ELF-1 (cell line): Measurements from ENCODE around the gene SLC25A12.
A peak's percentile ranks its signal among the peaks of the same experiment; 100 is the strongest.
"Not testable (repeated sequence)": the region's sequence is repeated elsewhere in the genome, so short reads cannot be mapped to it uniquely, and the experiment has no call there.

ENCODE experiments used
- DNase-seq: peaks from one replicate; pipeline ENCODE4 v3.0.0-alpha.2; 2016; ENCODE audit warnings: low read depth, low spot score

SLC25A12 gene, protein sequence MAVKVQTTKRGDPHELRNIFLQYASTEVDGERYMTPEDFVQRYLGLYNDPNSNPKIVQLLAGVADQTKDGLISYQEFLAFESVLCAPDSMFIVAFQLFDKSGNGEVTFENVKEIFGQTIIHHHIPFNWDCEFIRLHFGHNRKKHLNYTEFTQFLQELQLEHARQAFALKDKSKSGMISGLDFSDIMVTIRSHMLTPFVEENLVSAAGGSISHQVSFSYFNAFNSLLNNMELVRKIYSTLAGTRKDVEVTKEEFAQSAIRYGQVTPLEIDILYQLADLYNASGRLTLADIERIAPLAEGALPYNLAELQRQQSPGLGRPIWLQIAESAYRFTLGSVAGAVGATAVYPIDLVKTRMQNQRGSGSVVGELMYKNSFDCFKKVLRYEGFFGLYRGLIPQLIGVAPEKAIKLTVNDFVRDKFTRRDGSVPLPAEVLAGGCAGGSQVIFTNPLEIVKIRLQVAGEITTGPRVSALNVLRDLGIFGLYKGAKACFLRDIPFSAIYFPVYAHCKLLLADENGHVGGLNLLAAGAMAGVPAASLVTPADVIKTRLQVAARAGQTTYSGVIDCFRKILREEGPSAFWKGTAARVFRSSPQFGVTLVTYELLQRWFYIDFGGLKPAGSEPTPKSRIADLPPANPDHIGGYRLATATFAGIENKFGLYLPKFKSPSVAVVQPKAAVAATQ

DNA sequence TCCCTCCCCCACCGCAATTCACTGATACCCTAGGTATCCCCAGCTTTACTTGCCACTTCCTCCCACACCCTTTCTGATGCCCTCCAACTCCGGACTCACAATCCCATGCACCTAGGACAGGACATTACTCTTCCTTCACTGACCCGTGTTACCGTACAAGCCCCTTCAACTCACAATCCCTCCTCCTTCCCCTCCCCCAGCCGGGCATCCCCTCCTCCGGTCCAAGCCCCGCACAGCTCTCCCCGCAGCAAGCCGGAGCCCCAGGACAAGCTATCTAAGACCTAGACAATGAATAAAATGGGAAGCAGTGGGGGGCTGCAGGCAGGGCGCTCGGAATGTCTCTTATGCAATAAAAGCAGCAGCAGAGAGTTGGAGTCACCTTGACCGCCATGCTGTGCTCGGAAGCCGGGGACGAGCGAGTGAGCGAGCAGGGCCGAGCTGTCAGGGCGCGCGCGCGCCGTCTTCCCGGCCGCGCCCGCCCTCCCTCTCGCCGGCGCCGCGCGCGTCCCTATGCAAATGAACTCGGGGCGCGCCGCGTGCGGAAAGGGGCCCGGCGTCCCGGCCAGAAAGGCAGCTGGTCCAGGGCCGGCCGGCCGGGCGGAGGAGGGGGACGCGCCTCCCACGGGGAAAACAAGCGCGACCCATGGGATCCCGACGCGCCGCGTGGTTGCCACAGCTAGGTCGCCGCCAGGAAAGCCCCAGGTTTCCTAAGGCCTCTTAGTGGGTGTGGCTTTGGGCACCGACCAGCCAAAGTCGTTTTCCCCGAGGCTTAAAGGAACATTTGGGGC lies at the start of gene SLC25A12:
TSS of gene SLC25A12 (minus strand) at position 421 of the 788 bp plus-strand sequence. CDS start at position 391, 30 bp downstream.
- DNase-seq = peak; percentile 86

DNA sequence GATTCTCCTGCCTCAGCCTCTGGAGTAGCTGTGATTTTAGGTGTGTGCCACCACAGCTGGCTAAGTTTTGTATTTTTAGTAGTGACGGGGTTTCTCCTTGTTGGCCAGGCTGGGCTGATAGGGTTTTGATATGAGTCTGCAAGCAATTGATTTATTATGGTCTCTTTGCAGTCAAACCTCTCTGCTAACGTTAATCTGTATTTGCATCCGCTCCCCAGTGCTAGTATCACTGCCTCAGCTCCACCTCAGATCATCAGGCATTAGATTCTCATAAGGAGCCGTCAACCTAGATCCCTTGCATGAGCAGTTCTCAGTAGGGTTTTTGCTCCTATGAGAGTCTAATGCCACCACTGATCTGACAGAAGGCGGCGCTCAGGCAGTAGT lies 47.3 kb upstream of the SLC25A12 start:
- DNase-seq = no peak

DNA sequence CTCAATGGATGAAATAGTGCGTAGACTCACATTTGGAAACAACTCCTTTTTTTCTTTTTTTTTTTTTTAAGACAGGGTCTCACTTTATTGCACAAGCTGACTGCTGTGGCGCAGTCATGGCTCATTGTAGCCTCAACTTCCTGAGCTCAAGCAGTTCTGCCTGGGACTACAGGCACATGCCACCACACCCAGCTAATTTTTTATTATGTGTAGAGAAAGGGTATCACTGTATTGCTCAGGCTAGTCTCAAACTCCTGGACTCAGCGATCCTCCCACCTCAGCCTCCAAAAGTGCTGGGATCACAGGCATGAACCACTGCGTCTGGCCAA lies 45.7 kb upstream of the SLC25A12 start:
- no peak for DNase-seq

DNA sequence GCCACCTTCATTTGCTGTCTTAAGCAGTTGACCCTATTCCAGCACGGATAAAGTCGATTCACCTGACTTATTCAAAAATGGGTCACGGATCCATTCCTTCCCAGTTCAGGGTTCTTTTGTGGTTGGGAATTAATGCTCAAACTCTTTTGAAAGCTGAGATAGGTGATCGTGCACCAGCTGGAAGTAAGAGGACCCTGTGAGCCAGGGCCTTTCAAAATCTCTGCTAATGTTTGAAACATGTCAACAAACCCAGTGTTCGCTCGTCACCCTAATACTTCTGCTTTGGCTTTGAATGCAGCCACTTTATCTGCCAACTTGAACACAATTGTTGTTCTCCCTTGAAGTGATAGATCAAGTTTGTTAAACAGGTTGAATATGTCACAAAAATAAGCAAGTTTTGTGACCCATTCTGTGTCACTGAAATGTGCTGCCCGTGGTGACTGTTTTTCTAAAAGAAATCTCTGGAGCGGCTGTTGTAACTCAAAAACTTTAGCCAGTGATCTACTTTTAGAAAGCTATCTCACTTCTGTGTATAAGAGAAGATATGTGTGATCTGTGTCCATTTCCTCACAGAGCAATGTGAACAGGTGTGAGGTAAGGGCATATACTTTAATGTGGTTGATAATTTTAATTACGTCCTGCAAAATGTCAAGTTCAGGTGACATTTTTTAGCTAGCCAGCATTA lies 45.2 kb upstream of the SLC25A12 start:
- no peak for DNase-seq

DNA sequence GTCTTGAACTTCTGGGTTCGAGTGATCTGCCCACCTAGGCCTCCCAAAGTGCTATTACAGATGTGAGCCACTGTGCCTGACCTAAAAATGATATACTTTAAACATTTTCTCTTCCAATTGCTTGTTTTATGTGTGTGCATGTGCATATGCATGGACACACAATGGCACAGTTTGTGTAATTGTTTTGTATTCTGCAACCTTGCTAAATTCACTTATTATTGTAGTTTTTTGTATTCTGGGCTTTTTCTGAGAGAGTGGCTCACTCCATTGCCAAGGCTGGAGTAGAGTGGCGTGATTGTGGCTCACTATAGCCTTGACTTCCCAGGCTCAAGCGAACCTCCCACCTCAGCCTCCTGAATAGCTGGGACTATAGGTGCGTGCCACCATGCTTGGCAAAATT lies 36.3 kb upstream of the SLC25A12 start:
- DNase-seq = no peak

DNA sequence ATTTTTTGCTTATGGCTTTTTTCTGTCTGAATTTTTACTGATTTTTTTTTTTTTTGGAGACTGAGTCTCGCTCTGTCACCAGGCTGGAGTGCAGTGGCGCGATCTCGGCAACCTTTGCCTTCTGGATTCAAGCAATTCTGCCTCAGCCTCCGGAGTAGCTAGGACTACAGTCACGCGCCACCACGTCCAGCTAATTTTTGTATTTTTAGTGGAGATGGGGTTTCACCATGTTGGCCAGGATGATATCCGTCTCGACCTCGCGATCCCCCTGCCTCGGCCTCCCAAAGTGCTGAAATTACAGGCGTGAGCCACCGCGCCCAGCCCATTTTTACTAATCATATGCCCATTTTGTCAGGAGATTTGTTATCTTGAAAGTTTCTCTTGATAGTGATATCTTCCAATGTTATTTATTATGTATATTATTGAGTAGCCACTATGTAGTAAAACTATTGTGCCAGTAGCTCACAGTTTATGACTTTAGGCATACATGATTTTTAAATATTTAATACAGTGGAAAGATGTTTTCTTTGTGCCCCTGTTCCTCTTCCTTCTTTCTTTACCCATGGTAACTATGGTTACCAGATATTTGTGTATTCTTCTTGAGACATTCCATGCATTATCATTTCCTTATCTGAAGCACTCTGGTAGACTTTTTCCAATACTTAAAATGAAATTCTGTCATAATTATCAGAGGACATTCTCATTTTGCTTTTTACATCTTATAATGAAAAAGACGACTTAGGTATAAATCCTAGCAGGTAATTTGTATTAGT lies 30.3 kb upstream of the SLC25A12 start:
- no peak for DNase-seq

DNA sequence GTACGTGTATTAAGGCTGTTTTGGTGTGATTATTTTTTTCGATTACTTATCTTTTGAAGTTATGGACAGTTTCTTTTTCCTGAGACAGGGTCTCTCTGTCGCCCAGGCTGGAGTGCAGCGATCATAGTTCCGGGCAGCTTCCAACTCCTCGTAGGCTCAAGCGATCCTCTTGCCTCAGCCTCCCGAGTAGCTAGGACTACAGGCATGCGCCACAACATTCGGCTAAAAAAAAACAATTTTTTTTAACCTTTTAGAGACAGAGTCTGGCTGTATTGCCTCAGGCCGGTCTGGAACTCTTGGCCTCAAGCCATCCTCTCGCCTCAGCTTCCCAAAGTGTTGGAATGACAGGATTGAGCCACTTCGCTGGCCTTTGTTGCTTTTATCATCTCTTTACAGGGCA lies 29.2 kb upstream of the SLC25A12 start:
- peak; percentile 49 for DNase-seq

DNA sequence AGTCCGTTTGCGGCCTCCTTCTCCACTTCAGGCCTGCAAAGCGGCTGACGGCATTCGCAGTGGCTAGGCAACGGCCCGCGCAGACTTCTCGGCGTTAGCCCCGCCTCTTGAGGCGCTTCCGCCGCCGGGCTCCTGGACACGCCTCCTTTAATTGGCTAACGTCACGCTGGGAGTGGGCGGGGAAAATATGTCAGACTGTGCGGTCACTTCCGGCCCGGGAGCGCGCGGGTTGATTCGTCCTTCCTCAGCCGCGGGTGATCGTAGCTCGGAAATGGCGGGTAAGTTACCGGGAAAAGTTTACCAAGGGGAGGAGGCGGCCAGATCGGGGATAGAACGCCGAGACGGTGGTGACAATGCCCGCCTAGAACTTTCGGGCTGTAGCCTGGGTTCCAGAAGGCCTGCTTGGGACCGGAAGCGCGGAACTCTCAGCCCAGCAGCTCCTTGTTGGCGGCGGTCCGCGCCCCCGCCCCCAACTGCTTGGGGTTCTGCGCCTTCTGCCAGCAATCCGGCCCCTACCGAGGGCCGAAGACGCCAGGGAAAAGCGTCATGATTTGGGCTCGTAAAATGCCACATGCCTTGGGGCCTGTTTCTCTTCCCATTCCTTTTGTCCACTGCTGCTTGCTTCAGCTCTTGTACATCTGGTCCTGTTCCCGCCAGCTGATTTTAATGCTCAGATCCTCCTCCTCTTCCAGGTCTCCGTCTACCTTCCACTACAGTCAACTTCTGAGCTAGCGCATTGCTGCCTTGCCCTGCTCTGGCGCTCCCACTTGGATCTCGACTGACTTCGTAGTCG lies 28.4 kb upstream of the SLC25A12 start, which contains the start of gene HAT1:
TSS of gene HAT1 (plus strand) at position 232 of the 793 bp plus-strand sequence. CDS start at position 272, 40 bp downstream.
- peak; percentile 99 for DNase-seq

DNA sequence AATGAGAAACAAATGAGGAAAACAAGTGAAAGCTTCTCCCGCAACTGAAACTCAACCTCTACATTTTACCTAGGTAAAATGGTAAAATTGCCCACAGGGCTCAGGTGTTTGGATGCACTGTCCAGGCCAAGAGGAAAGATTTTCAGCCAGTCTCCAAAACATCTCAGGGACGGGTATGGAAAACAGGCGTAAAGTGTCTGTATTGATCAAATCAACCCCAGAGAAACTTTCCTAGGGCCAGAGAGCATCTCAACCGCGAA lies 27.9 kb upstream of the SLC25A12 start:
- DNase-seq = no peak

DNA sequence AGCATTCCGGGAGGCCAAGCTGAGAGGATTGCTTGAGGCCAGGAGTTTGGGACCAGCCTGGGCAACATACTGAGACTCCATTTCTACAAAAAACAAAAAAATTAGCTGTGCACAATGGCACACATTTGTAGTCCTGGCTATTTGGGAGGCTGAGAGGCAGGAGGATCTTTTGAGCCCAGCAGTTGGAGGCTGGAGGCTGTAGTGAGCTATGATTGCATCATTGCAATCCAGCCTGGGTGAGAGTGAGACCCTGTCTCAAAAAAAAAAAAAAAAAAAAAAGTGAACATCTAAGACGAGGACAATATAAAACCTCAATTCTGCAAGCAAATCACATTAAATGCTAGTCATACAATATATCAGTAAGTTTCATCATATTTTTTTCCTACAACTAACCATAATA lies 25.4 kb upstream of the SLC25A12 start:
- DNase-seq = no peak

DNA sequence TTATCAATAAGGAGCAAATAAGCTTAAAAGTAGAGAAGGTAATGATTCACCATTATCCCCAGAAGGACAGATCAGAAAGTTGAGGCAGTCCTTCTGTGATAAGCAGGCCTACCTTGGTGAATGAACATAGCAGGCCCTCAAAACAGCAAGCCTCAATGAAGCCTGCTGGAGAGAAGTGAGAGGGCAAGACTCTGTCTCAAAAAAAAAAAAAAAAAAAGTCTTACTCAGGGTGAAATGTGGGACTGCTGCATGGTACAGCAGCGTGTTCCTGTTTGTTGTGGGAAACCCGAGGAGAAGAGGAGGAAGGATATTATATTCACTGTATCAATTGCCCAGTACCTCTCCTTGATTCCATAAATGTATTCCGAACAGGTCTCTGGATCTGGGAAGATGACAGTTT lies 19.5 kb upstream of the SLC25A12 start:
- DNase-seq = no peak

DNA sequence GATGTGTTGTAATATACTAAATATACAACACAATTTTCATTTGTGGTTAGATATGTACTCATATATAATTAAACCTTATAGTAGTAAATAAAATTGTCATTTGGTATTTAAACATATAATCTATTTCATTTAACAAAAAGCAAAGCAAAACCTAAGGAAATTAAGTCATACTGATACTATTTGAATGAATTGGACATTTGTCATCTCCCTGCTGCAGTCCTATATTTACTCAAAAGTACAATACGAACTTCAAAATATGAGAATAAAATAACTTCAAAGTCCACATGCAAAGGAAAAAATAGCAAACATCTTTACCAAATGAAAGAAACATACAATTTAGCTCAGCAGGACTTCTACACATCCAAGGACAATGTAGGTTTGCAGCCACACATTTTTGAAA lies 16.4 kb upstream of the SLC25A12 start:
- no peak for DNase-seq

DNA sequence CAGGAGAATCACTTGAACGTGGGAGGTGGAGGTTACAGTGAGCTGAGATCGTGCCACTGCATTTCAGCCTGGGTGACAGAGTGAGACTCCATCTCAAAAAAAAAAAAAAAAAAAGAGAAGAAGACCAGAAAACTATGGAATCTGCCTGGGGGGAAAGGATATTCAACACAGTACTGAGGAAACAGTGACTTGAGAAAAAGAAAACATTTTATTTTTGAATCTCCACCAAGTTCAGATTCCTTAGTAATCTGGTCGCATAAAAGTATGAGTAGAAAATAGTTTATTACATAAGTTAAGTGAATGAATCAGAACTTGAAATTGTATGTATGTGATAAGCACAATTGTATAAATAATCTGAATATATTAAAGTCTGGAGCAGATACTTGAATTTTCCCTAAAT lies 15.2 kb upstream of the SLC25A12 start:
- DNase-seq = no peak

DNA sequence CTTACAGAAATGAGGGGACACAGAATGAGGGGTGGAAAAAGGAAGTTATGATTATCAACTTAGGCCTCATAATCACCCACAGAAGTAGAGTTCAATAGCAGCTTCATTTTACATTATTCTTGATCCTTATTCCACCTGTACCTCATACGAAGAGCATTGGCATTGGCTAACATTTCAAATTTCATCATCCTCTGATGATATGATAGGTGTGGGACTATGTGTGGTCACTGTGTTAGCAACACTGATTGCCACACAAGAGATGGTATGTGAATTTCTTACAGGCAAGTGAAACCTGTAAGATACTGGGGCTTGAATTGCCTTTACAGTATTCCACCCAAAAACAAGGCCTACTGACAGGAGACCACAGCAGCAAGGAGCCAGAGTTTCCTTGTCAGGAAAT lies 14.2 kb upstream of the SLC25A12 start:
- DNase-seq = no peak

DNA sequence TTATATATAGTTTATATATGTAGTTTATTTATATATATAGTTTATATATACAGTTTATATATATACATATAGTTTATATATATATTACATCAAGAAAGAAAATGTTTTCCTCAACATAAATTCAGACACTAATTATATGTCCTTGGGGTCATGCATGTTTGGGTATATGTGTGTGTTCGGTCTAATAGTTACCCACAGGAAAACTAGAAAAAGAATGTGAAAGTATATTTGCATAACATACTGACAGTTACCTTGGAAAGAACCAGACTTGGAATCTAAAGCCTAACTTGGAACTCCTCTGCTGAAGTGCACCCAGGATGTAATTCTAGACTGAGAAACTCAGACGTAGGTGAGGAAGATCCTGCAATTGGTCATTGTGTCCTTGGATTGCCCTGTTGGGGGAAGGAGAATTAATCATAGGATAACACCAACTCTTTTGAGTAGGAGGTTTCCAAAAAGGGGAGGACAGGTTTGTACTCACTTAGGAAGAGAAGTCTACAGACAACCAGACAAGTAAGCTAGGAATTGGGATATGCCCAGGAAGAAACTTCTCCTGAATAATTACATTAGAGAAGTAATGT lies 8.9 kb upstream of the SLC25A12 start:
- no peak for DNase-seq

DNA sequence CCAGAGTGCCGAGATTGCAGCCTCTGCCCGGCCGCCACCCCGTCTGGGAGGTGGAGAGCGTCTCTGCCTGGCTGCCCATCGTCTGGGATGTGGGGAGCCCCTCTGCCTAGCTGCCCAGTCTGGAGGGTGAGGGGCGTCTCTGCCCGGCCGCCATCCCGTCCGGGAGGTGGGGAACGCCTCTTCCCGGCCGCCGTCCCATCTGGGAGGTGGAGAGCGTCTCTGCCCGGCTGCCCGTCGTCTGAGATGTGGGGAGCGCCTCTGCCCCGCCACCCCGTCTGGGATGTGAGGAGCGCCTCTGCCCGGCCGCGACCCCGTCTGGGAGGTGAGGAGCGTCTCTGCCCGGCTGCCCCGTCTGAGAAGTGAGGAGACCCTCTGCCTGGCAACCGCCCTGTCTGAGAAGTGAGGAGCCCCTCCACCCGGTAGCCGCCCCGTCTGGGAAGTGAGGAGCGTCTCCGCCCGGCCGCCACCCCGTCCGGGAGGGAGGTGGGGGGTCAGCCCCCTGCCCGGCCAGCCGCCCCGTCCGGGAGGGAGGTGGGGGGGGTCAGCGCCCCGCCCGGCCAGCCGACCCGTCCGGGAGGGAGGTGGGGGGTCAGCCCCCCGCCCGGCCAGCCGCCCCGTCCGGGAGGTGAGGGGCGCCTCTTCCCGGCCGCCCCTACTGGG lies 5.7 kb upstream of the SLC25A12 start:
- DNase-seq = not testable (repeated sequence)

DNA sequence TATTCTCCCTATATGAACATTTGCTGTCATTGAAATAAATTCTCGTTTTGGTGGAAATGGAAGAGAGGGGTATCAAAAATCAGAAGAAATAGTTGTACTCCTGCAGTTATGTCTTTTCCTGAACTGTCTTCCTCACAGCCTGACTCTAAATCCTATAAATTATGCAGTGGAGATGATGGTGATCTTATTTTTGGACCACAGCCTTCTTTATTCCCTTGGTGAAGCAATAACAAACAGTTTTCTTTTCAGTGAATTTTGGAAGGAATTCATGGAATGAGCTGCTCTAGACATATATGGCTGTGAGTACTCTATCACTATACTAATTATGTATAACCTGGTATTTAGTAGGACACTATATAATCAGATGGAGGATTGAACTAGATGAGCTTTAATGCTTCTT lies 1.7 kb upstream of the SLC25A12 start:
- no peak for DNase-seq

DNA sequence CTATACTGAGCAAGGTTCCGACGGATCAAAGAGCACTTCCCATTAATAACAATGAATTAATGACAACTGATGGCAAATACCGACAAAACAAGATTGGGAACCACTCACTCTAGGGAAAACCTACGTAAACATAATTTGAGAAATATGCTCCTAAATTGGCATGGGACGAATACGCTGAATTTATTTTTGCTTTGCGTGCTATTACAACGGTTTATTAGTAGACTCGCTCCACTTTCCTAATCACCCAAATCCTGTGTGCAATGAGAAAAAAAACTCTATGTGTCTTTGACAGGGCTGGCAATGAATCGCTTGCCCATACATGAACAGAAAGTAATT lies 536 bp upstream of the SLC25A12 start:
- no peak for DNase-seq

DNA sequence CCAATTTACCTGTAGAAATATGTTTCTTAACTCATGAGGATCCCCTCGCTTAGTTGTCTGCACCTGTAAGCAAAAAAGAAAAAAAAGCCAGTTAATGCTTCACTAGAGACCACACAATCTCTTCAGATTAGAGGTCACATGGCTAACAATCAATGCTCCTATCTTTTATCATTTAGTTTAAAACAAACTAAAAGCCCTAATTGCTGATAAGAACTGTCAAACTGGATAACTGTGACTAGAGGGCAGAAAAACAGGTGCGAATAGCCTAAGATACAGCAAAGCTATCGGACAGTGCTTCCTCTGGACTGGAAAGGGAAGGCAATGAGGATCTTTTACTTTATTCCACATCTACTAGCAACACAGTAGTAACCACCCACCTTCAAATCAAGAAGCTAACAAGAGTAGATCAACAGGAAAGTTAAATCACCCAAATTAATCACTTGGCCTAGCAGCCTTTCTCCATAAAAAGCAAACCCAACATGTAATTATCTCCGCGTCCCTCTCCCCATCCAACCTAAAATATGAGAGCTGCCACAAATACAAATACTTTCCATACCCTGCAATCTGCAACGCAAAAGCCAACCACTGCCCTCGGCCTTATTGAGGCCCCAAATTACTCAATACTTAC lies 734 bp downstream of the SLC25A12 start:
- no peak for DNase-seq
